Choroid plexus epithelial cell (primary cell): ENCODE results near the gene RHCG.
"Not testable (repeated sequence)": the region's sequence is repeated elsewhere in the genome, so short reads cannot be mapped to it uniquely, and the experiment has no call there.

Experiments
- DNase-seq: peaks from one replicate; pipeline ENCODE4 v3.0.0-alpha.2; 2010; ENCODE audit warnings: low read depth
- H3K4me3 ChIP-seq: 2 replicates; pipeline ENCODE4 v1.5.1; 2011; ENCODE audit warnings: low read depth, mild to moderate bottlenecking, control low read depth, low read length, moderate library complexity
- TF ChIP-seq, protein P1 (sequence below): conservative IDR thresholded peaks from 2 replicates; pipeline ENCODE4 v1.5.1; 2011; ENCODE audit warnings: low read depth, mild to moderate bottlenecking, control low read depth, inconsistent platforms, low read length, moderate library complexity

RHCG gene

DNA sequence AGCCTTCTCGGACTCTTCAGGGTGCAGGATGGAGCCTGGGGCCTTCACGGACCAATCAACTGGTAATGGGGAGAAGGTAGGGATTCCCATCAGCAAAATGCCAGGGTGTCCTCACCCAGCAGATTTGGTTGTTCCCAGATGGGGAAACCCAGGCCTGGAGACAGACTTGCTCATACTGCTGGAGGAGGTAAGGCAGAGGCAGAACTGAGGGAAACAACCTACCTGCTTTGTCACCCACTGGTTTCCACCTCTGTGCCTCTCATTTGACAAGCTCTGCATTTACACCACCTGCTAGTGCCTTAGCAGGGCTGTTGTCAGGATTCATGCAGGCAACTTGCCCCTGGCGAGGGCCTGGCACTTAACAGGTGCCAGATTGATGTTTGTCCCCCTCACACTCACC, 15.9 kb downstream of the RHCG start:
- no peak overlapping the region for H3K4me3 ChIP-seq
- TF ChIP-seq, protein P1, sequence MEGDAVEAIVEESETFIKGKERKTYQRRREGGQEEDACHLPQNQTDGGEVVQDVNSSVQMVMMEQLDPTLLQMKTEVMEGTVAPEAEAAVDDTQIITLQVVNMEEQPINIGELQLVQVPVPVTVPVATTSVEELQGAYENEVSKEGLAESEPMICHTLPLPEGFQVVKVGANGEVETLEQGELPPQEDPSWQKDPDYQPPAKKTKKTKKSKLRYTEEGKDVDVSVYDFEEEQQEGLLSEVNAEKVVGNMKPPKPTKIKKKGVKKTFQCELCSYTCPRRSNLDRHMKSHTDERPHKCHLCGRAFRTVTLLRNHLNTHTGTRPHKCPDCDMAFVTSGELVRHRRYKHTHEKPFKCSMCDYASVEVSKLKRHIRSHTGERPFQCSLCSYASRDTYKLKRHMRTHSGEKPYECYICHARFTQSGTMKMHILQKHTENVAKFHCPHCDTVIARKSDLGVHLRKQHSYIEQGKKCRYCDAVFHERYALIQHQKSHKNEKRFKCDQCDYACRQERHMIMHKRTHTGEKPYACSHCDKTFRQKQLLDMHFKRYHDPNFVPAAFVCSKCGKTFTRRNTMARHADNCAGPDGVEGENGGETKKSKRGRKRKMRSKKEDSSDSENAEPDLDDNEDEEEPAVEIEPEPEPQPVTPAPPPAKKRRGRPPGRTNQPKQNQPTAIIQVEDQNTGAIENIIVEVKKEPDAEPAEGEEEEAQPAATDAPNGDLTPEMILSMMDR = no peak
- no peak for DNase-seq

DNA sequence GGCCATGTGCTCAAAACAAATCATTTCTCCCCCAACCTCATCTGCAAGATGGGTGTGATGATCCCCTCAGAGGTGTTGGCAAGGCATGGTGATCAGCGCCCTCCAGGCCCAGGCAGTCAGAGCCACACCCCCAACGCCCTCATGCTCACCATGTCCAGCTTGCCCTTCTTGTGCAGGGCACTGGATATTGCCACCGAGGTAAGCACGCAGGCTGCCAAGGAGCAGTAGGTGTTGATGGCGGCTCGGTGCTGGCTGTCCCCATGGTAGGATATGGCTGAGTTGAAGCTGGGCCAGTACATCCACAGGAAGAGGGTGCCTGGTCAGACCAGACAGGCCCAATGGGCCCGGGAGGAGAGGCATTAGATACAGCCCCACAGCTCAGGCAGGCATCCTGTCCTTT, 17.2 kb downstream of the RHCG start:
- no peak overlapping the region for H3K4me3 ChIP-seq
- TF ChIP-seq, protein P1 = no peak
- no peak for DNase-seq

- TF ChIP-seq, protein P1 = no peak
- DNase-seq = no peak
- H3K4me3 ChIP-seq = no peak overlapping the region
Observed at GRCh38 chr15:89477411-89478242, 18.8 kb downstream of the RHCG start.

GRCh38 chr15:89475661-89476060, 20.7 kb downstream of the RHCG start:
- TF ChIP-seq, protein P1 = no peak
- no peak for DNase-seq
- H3K4me3 ChIP-seq = no peak overlapping the region

DNA sequence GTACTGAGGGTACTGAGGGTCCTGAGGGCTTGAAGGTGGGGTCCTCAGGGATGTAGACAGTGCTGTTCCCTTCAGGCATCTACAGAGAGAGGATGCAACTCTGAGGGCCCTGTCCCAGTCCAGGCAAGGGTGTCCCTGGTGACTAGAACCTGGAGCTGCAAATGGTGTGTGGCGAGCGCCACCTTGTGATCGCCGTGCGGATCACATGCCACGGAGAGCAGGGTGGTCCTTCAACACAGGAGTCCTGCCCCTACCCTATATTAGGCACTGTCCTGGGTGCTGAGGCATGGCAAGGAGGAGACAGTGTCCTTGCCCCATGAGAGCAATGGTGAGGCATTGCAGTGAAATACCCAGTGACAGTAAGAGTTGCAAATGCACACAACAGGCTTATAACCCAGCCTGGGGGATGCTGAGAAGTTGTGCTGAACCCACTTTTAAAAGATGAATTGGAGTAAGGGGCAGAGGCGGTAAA, 23.6 kb downstream of the RHCG start:
- no peak overlapping the region for H3K4me3 ChIP-seq
- peak; percentile 72 for DNase-seq
- TF ChIP-seq, protein P1 = peak; percentile 90

DNA sequence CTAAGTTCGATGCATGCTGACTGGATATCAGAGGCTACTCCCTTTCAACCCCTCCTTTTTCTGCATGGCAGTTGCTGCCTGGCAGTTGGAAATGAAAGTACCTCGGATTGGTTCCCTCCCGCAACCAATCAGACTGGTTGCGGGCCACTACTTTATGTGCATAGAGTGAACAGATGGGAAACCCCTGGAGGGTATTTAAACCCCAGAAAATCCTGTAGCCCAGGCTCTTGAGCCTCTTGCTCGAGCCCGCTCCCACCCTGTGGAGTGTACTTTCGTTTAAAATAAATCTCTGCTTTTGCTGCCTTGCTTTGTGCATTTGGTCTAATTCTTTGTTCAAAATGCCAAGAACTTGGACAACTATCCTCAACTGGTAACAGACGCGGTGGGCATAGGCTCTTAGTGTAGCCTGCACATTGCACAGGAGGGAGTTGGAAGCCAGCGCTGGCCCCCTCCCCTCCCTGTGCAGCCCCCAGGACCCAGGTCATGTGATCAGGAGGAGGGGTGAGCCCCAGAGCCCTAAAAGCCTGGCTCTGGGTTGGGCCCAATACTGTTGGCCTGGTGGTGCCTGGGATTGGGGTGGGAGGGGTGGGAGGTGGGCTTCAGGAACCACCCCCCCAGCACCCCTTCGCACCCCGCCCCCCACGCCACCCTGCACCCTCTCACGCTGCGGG, 26.8 kb downstream of the RHCG start:
- no peak overlapping the region for H3K4me3 ChIP-seq
- TF ChIP-seq, protein P1 = no peak
- no peak for DNase-seq

GRCh38 chr15:89468813-89469212, 27.6 kb downstream of the RHCG start:
- DNase-seq = peak; percentile 30
- not testable (repeated sequence) for H3K4me3 ChIP-seq
